HFF-Myc (cell line): ENCODE measurements around the gene CYP2E1.
"Not testable (repeated sequence)": the region's sequence is repeated elsewhere in the genome, so short reads cannot be mapped to it uniquely, and the experiment has no call there.

Source experiments
- DNase-seq: peaks from one replicate; pipeline ENCODE4 v3.0.0-alpha.2; 2011; ENCODE audit warnings: low read depth; ENCODE audit errors: extremely low read depth
- H3K4me3 ChIP-seq: replicated peaks from 2 replicates; pipeline ENCODE4 v1.5.1; 2011; ENCODE audit warnings: low read depth, mild to moderate bottlenecking, control low read depth, low read length
- CTCF ChIP-seq: IDR thresholded peaks from 2 replicates; pipeline ENCODE4 v1.5.1; 2012; ENCODE audit warnings: mild to moderate bottlenecking, low read depth, low read length, control low read depth; ENCODE audit errors: missing control alignments

Gene CYP2E1

GRCh38 chr10:133489816-133490588 is 37.2 kb upstream of the CYP2E1 start:
- no peak for DNase-seq
- no peak overlapping the region for H3K4me3 ChIP-seq
- TF ChIP-seq CTCF: no peak

- not testable (repeated sequence) for H3K4me3 ChIP-seq, DNase-seq
Observed at GRCh38 chr10:133493562-133493961, 33.6 kb upstream of the CYP2E1 start.

GRCh38 chr10:133497363-133497762 is 29.8 kb upstream of the CYP2E1 start:
- DNase-seq: not testable (repeated sequence)
- TF ChIP-seq CTCF: peak; percentile 48

GRCh38 chr10:133499176-133499575 is 28.0 kb upstream of the CYP2E1 start:
- not testable (repeated sequence) for DNase-seq, H3K4me3 ChIP-seq

More at GRCh38 chr10:133497363-133497762, 29.8 kb upstream of the CYP2E1 start:
- not testable (repeated sequence) for H3K4me3 ChIP-seq

- DNase-seq, H3K4me3 ChIP-seq: not testable (repeated sequence)
Observed at GRCh38 chr10:133500897-133501296, 26.3 kb upstream of the CYP2E1 start.

- no peak for TF ChIP-seq CTCF
- DNase-seq: no peak
- no peak overlapping the region for H3K4me3 ChIP-seq
Observed at GRCh38 chr10:133509700-133510099, 17.5 kb upstream of the CYP2E1 start.

GRCh38 chr10:133511408-133511807 is 15.8 kb upstream of the CYP2E1 start:
- H3K4me3 ChIP-seq: no peak overlapping the region
- no peak for TF ChIP-seq CTCF
- DNase-seq: no peak

GRCh38 chr10:133511907-133512528 is 15.1 kb upstream of the CYP2E1 start:
- DNase-seq: no peak
- no peak overlapping the region for H3K4me3 ChIP-seq
- TF ChIP-seq CTCF: no peak
